Astrocyte (in vitro differentiated cells and primary cell): ENCODE results near the gene CPT2.

Source experiments
- CTCF ChIP-seq: IDR thresholded peaks from 2 replicates; pipeline ENCODE4 v1.5.1; 2011; ENCODE audit warnings: low read depth, mild to moderate bottlenecking, inconsistent platforms, low read length, moderate library complexity; ENCODE audit not compliant: insufficient read depth
- EZH2 ChIP-seq: IDR thresholded peaks from 2 replicates; pipeline ENCODE4 v1.6.1; 2012; ENCODE audit warnings: mild to moderate bottlenecking, low read length, inconsistent platforms; ENCODE audit not compliant: insufficient read depth

GRCh38 chr1:53195246-53196016 is 1.2 kb upstream of the CPT2 start:
- TF ChIP-seq CTCF (no peak), EZH2 (no peak)
